NCI-H748 treated with DMSO at 0.1 percent for 48 hours (cell line): Measurements from ENCODE around the gene LAMA5.
A peak's percentile ranks its signal among the peaks of the same experiment; 100 is the strongest.

Experiments
- DNase-seq: peaks from one replicate; lab custom pipeline; 2025; lab: John Stamatoyannopoulos, UW

LAMA5 gene

GRCh38 chr20:62367136-62367632, at the start of gene LAMA5:
Gene LAMA5, minus strand, starts transcription at chr20:62367312. Its CDS starts 67 bp downstream, at chr20:62367245.
- DNase-seq, result no peak

GRCh38 chr20:62415354-62416111, 48.4 kb upstream of the LAMA5 start:
- DNase-seq, result no peak

DNA sequence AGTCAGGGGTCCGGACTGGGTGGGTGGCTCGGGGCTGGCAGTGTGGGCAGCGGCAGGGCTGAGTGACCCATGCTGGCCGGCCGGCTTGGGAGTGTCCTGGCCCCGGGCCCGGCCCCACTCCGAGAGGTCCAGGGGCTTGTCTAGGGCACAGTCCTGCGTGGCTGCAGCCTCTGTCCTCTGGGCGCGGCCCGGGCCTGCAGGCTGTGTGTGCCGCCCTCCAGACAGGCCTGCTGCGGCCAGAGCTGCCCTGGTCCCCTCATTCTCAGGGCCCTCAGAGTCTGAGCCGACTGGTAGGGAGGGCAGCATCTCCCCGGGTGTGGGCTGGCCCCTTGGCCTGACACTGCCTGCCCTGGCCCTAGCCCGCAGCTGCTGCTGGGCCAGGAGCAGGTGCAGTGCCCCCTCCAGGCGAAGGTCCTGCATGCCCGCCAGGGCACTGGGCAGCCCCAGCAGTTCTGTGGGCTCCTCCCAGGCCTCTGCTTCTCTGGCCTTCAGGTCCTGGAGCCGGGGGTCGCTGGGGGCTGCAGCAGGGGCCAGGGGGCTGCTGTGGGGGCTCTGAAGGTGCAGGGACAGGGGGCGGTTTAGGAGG, 46.9 kb upstream of the LAMA5 start:
- DNase-seq, result no peak

DNA sequence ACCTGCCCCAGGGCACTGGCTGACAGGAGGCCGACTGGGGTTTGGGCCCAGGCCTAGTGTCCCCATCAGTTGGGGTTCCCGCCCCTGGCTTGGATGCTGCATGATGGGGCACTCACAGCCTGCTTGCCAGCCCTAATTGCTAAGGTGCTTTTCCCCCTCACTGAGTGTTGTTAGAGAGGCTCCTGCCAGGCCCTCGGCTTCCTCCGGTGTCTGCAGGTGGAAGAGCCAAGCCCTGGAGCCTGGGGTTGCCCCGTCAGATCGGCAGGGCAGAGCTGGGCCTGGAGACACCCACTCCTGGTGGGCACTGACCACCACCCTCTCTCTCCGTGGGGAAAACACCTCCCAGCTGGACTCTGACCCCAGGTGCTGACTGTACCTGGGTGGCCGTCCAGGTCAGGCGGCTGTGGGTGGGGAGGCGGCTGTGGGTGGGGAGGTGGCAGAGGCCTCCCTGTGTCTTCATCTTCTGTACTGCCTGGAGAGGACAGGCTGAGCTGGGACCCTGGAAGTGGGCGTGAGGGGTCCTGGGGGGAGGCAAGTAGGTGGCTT, 46.0 kb upstream of the LAMA5 start:
- DNase-seq, result no peak

GRCh38 chr20:62412194-62413024, 45.3 kb upstream of the LAMA5 start:
- no peak for DNase-seq

DNA sequence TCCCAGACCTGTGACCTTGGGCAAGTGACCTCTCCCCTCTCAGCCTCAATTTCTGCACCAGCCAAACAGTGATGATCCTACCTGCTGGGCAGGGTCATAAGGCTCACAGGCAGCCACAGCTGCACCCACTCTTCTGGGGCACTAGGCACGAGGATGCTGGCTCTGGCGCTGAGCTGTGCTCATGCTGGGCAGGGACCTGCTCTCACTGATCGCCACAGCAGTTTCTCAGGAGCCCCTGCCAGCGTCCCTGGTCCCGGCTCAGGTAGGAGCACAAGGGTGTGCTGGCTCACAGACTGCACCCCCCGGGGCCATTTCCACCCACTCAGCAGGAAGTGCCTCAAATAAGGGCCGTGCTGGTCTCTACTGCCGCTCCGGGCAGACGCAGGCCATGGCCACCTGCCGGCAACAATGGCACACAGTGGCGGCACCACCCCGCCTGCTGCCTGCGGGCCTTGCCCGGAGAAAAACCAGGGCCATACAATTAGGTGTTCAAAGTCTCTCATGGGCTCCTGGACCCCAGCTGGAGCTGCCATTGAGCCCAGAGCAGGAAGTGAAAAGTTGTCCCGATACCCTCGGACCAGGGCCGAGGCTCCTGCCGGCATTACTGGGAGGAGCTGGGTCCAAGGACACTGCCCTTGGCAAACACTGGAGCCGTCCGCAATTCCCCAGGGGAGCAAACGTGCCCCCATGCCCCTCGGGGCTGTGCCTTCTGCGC, 44.5 kb upstream of the LAMA5 start:
- DNase-seq, result no peak

GRCh38 chr20:62410746-62411478, 43.8 kb upstream of the LAMA5 start:
- no peak for DNase-seq

DNA sequence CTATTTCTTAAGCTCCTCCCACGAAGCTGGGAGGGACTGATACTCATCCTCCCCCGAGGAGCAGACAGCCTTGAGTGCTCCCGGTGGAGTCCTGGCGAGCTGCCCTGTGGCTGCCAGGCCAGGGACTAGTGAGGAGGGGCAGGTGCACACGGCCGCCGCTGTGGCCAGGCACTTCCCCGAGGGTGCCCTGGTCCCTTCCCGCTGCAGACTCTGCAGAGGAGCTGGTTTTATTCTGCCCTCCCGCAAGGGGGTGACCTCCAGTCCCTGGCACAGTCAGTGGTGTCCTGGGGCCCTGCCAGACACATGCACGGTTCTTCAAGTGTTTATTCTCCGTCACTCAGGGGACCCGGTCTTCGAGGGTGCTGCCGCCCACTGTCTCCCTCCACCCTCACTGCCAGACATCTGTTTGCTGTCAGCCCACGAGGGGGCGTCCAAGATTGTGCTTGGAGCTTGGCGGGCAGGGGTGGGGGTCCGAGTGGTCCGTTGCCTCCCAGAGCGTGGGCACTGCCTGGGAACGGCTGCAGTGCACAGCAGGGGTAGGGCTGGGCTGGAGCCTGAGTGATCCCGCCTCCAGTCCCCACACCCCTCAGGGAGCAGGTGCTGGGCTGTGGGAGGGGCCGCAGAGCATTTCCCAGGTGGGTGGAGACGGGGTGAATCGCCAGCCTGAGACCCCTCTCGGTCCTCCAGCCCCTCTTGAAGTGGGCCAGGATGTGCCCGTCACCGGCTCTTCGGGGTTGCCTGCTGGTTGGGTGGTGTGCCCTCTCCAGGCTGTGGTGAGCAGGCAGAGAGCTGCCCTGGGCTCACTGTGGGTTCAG, 43.0 kb upstream of the LAMA5 start:
- no peak for DNase-seq

GRCh38 chr20:62409086-62409853, 42.2 kb upstream of the LAMA5 start:
- no peak for DNase-seq

DNA sequence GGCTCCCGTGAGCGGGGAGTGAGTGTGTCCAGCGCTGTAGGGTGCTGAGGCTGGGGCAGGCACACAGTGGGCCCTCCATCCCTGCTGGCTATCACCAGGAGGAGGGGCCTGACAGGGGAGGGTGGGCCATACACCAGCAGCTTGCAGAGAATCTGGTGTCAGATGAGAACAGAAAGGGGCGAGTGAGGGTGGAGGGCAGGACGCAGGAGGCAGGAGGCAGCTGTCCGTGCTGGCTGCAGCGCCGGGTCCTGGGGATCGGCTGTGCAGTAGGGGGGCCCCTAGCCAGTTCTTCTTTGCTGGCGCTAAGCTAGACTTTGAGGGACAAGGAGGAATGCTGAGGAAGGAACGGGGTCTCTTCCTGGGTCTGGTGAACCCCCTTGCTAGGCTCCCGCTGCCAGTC, 41.5 kb upstream of the LAMA5 start:
- DNase-seq, result no peak

GRCh38 chr20:62408055-62408454, 40.9 kb upstream of the LAMA5 start:
- DNase-seq, result no peak

- peak; percentile 59 for DNase-seq
Observed at GRCh38 chr20:62407221-62407992, 40.3 kb upstream of the LAMA5 start, which contains the start of gene CABLES2. Gene CABLES2, minus strand, starts transcription at chr20:62407285. Its CDS starts 9 bp downstream, at chr20:62407276.

DNA sequence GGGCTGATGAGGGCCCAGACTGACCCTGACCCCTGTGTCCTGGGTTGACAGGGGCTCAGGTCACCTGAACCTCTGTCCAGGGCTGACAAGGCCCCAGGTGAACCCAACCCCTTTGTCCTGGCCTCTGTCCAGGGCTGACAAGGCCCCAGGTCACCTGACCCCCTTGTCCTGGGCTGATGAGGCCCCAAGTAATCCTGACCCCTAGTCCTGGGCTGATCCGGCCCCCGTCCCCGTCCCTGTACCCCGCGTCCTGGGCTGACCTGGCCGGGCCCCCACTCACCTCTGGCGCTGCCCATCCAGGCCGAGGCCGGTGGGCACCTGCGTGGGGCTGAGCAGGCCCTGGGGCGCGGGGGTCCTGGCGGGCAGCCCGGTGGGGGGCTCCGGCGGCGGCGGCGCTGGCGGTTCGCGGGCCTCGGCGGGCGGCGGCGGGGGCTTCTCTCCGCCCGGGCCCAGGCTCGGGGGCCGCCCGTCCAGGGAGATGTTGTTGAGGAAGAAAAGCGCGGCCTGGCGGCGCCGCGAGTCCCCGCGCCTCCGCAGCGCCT, 39.6 kb upstream of the LAMA5 start:
- no peak for DNase-seq

GRCh38 chr20:62405981-62406513, 38.9 kb upstream of the LAMA5 start:
- DNase-seq, result no peak

DNA sequence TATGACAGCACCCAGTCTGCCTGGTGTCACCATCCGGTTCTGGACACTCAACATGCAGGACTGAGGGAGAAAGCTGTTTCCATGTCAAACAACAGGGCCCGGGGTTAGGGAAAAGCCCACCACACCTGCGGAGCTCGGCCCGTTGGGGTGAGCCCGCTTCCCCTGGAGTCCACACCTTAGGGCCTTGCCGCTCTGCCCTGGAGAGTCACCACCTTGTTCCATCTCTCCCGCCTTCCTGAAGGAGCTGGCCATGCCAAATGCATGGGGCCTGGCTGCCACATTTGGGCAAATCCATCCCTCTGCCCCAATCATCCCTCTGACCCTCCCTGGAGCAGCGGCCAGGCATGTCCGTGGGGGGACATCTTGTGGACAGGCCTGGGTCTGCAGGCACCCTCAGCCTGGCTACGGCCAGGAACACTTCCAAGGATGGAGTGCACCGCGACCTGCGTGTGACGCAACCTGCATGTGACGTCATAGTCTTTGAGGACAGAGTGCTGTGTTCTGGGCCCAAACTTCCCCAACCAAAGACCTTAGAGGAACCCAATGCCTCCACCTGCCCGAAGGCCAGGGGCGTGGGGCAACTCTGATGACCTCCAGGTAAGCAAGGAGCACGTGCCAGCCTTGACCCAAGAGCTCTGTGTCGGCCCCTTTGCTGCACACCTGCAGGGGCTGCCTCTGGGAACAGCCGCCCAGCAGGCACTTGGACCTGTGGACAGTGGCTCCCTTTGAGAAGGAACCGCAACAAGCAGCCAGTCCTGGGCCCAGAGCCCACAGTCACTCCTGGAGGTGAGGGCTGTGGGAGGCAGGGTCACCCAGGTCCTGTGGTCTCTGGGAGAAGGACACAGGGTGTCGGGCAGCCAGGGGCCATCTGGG, 38.2 kb upstream of the LAMA5 start:
- DNase-seq, result no peak

DNA sequence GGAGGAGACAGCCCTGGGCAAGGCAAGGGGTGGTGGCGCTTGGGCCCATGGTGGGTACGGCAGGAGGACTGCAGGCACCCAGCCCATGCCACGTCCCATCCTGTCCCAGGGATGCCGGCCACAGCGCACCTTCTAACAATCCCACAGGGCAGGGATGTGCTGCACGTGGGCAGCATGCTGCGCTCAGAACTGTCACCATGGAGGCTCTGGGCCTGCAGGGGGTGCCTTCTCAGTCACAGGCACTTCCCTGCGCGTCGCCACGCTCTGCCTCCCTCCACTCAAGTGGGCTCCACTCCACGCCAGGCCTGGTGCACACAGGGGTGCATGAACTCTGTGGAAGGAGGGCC, 37.6 kb upstream of the LAMA5 start:
- no peak for DNase-seq

DNA sequence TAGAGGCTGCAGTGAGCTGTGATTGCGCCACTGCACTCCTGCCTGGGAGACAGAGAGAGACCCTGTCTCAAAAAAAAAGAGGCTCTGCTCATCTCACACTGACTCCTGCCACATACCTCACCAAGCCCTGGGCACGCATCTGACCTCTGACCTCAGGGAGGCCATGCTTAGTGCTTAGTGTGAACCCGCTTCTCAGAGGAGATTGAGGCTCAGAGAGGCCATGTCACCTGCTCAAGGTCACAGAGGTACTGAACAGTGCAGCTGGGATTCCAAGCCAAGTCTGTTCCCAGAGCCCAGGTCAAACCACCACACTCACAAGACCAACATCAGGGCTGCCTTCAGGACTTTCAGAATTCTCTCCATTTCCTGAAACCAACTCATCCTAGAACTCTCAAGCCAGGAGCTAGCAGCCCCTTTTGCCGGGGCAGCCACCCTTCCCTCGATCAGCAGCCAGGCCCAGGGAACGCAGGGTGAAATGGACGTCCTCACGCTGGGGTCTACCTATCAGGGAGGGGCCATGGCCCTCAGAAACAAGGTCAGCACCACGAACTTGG, 37.1 kb upstream of the LAMA5 start:
- no peak for DNase-seq
